Mammary epithelial cell (primary cell): Measurements from ENCODE around the gene CD300A.

Source experiments
- CTCF ChIP-seq, 2 donors: IDR thresholded peaks in 1 of 2; conservative IDR thresholded peaks in 1 of 2; 2 replicates each; pipeline ENCODE4 v1.5.1; 2011 to 2012; ENCODE audit warnings: inconsistent platforms in 2 of 2, low read length in 2 of 2, mild to moderate bottlenecking in 2 of 2, control low read depth in 1 of 2, low read depth in 1 of 2; ENCODE audit not compliant: insufficient read depth in 1 of 2; ENCODE audit errors: extremely low read depth in 1 of 2
- EZH2 ChIP-seq: IDR thresholded peaks from 2 replicates; pipeline ENCODE4 v1.6.1; 2012; ENCODE audit warnings: low read length, inconsistent platforms, borderline replicate concordance

DNA sequence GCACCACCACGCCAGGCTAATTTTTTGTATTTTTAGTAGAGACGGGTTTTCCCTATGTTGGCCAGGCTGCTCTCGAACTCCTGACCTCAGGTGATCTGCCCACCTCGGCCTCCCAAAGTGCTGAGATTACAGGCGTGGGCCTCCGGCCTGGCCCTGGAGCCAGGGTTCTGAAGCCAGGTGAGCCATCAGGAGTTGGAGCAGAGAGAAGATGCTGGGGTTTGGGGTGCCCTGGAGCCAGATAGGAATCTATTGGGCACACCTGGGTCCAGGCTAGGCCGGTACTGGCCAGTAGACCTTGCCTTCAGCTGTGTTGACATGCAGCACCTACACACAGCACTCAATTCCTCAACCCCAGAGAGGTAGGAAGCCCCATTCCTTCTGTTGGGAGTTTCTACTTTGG lies 5.4 kb upstream of the CD300A start:
- TF ChIP-seq CTCF (conservative IDR thresholded peaks at IDR 0.05 in 1 of 2, IDR thresholded peaks at IDR 0.05 in 1 of 2; ENCODE audit: extremely low read depth in 1 of 2, insufficient read depth in 1 of 2, low read depth in 1 of 2, low read length in 2 of 2) (no peak), EZH2 (no peak)
